Renal cortex interstitium (tissue), 11 donors: ENCODE results near the gene LMNA. TPM values are rescaled to one million over a fixed set of nuclear protein-coding genes. Genes with fewer than 3 reads are reported as not detected.

Experiments
- DNase-seq, 11 donors: peaks; one replicate each; pipeline ENCODE4 v3.0.0-alpha.2; 2013; ENCODE audit warnings: low read depth in 9 of 11, low spot score in 4 of 11; ENCODE audit errors: extremely low read depth in 1 of 11
- polyA plus RNA-seq, 3 donors: library from polyadenylated mRNA; unstranded; fragments of 120-200 nt; gene quantifications; one replicate each; pipeline ENCODE4 v1.2.1, GENCODE V29; 2013; ENCODE audit not compliant: insufficient read length in 3 of 3

The LMNA gene
- polyA plus RNA-seq, 3 donors, result 67.7 to 140 (median 93.9) TPM

DNA sequence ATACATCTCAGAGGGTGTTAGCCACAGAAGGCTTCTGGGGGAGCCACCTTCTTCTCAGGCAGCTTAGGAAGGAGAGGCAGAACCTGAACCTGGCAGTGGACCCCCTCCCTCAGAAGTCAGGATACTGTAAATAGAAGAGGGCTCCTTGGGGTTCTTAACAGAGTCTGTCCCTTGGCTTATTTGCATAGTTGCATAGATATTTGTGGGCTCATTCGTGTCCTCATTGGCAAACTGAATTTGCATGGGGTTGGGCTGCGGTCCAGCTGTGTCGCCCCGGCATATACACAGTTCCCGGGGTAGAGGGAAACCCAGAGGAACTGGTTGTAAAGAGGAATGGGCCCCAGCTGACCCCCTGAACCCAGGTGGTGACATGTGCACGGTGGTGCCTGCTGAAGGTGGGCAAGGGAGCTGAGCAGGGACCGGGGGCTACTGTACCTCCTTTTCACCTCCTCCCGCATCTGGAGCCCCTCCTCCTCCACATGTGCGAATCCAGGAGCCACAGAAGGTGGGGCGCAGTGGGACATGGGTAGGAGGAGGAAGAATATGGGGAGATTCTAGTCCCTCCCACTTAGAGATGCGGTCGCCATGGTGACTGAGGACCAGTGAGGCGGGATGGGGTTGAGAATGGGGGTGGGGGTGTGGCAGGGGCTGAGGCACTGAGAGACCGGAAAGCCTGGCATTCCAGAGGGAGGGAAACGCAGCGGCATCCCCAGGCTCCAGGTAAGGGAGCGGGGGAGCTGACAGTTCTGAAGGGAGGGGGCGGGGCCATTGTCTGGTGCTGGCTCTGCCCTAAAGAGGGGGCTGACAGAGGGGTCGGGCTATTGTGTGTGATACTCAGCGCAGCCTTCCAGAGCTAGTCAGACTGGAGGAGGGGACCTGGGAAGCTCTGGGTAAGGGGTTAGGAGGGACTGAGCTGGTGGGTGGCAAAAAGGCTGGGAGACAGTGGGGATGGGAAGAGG, 35.1 kb downstream of the LMNA start:
- no peak for DNase-seq

DNA sequence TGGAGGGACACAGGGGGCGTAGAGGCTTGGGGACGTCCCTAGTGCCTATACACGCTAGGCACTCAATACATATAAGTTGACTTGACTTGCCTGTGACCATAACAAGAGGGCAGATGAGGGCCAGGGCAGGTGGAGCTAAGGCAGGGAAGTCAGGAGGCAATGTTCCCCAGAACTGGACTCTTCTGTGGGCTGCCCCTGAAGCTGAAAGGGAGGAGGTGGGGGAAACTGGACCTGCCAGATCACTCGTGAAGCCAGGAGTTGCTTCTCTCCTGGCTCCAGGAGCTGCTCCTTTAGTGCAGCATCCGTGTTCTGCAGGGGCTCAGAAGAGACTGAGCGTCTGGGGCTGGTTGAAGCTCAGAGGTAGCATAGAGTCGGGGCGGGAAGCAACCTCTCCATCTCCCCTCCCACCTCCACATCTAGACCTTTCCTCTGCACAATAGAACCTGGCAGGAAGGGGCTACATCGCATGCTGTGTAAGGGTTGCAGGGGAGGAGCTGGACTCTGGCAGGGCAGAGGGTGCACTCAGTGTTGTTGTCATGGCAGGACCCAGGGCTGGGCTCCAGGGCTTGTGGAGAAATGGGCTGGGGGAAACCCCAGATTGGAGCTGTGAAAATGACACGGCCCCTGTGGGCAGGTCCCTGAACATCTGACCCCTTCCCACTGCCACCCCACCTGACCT, 36.0 kb downstream of the LMNA start:
- no peak for DNase-seq

DNA sequence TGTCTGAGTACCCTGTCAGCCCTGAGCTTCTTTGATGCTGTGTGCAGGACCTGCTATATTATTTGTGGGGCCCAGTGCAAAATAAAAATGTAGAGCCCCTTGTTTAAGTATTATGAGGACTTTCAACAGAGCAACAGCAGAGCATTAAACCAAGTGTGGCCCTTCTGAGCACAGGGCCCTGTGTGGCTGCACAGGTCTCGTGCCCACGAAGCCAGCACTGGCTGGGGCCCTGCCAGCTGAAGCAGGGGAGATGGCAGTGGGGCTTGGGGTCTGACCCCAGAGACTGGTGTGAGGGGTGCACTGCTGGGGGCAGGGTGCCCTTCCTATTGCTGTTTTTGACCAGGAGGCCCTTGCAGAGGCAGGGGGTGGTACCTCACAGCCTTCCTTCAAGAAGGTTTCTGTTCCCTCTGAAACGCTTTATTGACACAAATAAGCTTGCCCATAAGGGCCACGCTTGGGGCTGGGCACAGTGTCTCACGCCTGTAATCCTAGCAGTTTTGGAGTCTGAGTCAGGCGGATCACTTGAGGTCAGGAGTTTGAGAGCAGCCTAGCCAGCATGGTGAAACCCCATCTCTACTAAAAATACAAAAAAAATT, 36.7 kb downstream of the LMNA start:
- DNase-seq, result no peak

DNA sequence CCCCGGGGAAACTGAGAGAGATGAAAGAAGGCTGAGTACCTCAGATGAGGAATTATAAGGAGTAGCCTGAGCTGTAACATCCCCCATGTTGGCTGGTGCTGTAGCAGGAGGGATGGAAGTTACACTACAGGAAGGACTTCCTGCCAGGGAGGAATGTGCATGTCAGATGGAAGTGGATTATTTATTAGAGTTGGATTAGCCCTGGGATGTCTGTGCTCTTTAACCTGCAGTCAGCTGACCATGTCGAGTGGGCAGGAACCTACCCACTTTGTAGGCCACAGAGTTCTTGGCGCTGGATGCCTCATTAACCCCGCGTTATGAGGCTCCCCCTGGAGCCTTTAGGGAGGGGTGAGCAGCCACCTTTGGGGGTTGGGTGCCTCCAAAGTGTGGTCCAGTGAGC, 38.1 kb downstream of the LMNA start:
- peak in 1 of 11 donors; percentile 84 for DNase-seq

DNA sequence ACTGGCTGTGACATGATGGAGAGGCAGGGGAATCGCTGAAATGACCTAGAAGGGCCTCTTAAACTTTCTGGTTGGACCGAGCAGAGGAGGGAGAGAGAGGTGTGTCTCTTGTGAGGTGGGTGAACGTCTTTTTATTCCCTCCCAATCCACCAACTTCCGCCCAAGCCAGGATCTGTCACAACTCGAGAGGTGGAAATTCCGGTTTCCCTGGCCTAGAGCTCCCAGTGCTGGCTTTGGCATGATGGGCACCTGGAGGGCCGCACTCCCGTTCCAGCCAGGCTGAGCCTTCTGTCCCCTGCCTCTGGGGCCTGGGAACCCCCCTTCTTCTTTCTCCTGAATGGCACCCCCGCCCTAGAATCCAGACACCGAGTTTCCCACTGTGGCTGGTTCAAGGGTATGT, 38.9 kb downstream of the LMNA start, which contains the start of gene SEMA4A:
SEMA4A (plus strand) TSS at position 224 of the 400 bp plus-strand sequence. CDS start 994 bp downstream, outside the sequence.
- peak in 1 of 11 donors; percentile 75 for DNase-seq

DNA sequence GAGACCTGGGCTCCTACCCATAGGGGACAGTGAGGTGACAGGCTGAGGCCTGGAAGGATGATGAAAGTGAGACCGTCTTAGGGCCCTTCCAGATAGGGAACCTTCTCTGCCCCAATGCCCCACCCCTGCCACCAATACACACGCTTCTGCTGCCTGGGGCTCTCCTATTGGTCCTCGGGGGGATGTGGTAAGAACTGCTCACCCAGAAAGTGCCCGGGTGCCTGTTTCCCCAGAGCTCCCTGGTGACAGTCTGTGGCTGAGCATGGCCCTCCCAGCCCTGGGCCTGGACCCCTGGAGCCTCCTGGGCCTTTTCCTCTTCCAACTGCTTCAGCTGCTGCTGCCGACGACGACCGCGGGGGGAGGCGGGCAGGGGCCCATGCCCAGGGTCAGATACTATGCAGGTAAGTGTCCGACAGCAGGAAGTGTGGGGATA, 39.8 kb downstream of the LMNA start:
- no peak for DNase-seq

DNA sequence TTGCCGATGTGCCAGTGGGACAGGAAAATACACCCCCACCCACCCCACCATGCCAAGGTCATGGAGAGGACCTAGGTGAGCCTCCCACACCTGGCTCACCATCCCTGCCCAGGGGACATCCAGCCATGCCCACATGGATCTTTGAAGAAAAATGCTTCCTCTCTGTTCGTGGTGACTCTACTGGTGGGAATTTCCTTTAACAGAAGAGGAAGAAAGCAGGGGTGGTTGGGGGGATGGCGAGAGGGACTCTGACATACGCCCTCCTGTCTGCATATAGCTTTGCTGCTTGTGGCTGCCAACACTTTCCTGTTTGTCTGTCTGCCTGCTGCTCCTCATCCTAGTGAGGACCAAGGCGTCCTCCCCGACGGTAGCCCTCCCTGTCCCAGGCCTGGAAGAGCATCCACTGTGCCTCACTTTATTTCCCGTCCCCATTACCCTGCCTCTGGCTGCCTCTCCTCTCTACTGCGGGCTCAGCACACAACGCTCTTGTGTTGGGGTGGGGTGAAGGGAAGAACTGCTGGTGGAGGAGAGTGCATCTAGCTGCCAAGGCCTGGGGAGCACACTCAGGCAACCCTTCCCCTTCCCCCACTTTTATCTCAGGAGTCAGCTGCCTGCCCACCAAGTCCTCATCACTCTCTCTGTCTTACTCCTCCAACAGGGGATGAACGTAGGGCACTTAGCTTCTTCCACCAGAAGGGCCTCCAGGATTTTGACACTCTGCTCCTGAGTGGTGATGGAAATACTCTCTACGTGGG, 41.4 kb downstream of the LMNA start:
- no peak for DNase-seq

DNA sequence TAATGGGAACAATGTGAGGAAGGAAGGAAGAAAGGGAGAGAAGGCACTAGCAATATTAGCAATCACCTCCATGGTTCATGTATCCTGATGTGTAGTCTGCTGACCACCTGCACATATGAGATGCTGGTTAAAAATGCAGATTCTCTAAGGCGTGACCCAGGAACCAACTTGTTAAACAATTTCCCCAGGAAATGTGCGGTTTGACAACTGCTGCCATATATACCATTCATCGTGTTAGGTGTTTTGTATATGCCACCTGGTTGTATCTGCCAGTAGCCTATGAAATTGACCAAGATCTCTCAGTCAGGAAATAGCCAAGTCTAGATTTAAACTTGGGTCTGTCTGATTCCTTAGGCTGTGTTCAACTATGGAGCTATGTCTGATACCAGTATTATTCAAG, 43.0 kb downstream of the LMNA start:
- DNase-seq, result no peak

DNA sequence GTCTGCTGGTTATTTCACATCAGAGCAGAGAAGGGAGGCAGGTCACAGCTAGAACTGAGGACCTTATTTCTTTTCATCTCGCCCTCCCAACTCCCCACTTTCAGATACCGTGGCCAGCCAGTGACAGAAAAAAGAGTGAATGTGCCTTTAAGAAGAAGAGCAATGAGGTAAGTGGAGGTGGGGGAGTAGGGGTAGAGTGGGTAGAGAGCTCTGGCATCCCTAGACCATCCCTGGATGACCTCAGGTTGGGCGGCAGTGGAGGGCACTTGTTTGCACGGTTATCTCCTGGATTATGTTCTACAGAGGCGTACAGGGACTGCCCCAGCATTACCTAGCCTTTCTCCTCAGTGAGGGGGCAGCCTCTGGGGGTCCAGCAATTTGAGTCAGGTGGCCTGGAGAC, 43.5 kb downstream of the LMNA start:
- DNase-seq, result no peak

DNA sequence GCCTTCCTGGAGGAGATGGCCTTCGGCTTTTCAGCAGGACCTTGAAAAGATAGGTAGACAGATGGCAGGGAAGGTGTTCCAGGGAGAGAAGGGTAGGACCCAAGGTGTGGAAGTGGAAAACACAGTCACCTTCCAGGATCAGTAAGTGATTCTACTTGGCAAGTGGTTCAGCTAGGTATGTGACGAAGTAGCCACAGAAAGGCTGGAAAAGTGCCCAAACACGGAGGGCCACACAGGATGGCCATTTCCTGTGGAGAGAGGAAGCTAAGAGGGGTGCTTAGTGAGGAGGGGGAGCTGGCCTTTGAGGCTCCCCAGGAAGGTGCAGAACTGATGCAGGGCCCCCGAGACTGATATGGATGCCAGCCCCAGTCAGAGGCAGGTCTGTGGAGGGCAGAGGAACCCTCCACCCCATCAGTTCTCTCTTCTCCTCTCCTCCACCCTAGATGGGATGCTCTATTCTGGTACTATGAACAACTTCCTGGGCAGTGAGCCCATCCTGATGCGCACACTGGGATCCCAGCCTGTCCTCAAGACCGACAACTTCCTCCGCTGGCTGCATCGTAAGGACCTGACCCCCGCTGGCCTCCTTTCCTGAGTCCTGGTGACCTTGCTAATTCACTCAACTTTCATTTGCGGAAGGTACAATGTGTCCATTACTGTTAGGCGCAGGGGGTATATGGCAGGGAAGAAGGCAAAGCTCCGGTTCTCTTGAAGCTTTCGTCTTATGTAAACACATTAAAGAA, 45.7 kb downstream of the LMNA start:
- no peak for DNase-seq

DNA sequence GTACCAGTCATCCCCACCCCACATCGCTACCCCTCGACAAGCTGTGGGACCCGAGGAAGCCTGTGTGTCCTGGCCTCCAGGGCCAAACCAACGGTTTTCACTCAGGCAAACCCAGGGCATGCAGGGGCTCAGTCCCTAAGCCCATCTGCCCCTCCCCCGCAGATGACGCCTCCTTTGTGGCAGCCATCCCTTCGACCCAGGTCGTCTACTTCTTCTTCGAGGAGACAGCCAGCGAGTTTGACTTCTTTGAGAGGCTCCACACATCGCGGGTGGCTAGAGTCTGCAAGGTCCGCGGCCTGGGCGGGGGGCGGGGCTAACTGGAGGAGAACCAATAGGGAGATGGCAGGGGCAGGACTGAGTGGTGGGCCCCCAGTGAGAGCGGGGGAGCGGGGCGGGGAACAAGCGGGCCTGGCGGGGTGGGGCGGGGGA, 46.2 kb downstream of the LMNA start:
- DNase-seq, result peak in 8 of 11 donors; percentile 66 to 81 (median 78)

DNA sequence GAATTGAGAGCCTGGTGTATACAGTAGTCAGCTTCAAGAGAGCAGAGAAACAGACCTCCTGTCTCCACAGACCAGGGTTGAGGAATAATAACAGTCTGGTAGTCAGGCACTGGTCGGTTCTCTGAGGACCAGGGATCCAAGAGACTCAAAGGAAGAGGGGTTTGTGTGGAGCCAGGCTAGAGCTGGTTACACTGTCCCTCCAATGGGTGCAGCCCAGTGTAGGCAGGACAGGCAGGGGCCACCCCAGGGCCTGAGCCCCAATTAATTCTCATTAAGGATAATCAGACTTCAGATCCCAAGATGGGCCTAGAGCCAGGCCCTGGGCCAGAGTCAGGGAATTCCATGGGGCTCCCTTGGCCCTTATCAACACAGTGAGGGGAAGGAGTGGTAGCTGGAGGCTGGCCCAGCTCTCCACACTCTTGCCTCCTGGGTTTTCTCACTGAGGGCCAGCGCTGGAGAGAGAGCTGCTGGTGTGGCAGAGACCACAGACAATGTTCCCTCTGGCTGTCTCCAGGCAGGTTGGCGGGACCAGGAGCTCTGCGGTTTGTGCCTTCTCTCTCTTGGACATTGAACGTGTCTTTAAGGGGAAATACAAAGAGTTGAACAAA, 48.0 kb downstream of the LMNA start:
- no peak for DNase-seq

DNA sequence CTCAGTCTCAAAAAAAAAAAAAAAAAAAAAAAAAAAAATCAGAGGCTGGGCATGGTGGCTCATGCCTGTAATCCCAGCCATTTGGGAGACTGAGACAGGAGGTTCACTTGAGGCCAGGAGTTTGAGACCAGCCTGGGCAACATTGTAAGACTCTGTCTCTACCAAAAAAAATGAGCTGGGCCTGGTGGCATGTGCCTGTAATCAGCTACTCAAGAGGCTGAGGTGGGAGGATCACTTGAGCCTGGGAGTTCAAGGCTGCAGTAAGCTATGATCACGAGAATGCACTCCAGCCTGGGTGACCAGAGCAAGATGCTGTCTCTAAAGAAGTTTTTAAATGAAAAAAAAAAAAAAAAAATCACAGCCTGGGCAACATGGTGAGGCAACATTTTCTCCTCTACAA, 49.2 kb downstream of the LMNA start:
- DNase-seq, result no peak

DNA sequence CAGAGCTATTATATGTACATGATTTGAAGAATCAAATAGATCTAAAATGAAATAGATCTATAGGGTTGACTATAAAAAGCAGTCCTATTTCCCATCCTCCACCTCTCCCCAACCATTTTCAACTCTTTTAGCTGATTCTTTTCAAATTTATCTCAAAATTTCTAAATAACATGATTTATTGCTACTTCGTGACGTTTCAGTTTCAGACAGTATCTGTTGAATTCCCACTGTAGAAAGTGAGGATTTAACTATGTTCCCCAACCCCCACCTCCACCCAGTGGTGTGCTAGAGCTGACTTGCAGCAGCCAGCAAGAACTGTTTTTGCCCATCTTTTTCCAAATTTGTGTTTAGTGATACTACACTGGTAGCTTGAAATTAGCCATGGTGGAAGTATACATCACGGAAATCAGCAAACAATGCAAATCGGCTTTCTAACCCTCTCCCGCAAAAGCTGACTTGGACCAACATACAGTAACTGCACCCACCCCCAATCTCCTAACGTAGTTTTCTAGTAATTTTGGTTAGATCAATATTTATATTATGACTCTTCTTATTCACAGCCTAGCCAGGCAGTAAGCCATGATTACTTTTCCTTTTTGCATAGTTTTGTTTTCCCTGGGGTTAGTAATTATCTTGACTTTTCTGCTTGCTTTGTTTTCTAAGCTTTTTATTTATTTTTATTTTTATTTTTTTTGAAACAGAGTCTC, 49.8 kb downstream of the LMNA start:
- no peak for DNase-seq

DNA sequence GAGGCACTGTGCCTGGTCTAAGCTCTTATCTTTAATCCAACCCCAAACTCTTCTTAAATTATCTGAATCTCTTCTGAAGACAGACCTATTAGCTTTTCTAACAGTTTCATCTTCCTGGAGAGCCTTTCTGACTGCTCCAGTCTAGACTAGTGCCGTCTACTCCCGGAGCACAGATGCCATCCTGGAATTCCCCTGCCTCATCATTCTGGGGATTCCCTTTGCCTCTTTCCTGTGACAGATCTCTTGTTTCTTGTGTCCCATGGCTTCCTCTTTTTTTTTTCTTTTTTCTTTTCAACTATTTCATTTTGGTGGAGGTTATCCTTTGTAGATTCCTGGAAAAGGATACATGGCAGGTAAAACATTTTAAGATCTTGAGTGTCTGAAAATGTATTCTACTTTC, 50.6 kb downstream of the LMNA start:
- DNase-seq, result no peak

DNA sequence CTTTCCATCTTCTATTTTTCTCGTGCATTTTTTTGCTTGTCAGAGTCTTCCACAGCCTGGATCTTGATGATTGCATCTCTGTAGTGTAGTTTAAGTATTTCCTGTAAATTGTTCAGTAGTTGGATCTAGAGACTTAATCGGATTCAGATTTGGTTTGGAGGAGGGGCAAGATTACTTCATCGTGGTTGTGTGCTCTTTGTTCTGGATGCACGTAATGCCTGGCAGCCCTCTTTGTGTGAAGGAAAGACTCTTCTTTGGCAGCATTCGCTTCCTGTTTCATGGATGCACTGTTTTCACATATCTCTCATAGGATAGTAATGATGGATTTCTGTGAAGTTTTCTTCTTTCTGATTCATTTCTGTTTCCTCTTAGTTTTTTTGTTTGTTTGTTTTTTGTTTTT, 53.0 kb downstream of the LMNA start:
- DNase-seq, result no peak

DNA sequence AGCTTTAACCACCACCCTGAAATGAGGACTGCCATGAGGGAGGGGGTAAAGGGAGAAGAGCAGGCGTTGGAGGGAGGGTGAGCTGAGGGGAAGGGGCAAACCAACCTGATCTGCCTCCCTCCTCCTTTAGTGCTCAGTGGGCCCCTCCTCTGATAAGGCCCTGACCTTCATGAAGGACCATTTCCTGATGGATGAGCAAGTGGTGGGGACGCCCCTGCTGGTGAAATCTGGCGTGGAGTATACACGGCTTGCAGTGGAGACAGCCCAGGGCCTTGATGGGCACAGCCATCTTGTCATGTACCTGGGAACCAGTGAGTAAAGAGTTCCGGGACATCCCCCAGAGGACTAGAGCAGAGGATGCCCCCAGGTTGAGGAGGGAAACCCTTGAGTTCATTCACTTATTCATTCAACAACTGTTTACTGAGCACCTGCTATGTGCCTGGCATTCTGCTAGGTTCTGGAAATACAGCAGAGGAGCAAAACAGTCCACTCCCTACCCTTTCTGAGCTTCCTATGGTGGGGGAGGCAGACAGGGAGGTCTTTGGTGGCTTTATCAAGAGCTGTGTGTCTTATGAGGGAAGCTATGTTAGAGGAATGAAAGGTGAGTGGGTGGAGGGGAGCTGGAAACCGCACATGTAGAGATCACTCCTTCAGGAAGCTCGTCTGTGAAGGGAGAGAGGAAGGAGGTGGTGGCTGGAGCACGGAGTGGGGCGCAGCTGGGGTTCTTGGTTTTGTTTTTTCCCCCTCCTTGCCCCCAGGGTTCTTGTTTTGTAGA, 58.4 kb downstream of the LMNA start:
- DNase-seq, result no peak
